HG02870 (cell line): ENCODE results near the gene DISP2.

Experiments used
- ATAC-seq: cut with Tn5 transposase; IDR thresholded peaks from one replicate; pipeline ENCODE4 v1.9.1; 2021; ENCODE audit warnings: mild to moderate bottlenecking, moderate library complexity; ENCODE audit not compliant: unreplicated experiment

The DISP2 gene

GRCh38 chr15:40357723-40358470 is at the start of gene DISP2:
TSS of gene DISP2 (plus strand) at chr15:40358219. CDS start at chr15:40358322, 103 bp downstream.
- peak; percentile 71 for ATAC-seq

DNA sequence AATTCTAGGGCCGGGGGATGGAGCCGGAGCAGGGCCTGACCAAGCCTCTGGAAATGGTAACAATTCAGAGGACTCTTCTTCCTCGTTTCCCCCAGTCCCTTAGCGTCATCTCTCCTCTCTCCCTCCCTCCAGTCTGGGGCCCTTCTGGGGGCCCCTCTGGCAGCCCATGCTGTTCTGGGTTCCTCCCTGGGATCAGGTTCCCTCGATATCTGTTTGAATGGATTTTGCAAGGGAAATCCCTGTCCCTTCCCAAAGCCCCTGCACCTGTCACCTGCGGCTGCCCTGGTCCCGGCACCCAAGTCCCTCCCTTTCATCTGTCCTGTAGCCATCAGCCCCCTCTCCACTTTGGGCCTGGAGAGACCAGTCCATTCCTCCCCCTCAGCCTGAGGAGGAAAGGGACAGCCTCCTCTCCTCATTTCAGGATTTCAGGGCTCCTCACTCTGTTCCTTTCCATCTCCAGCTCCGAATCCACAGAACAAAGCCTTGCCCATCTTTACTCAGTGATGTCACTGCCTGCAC is 48.6 kb upstream of the DISP2 start:
- ATAC-seq: no peak

- ATAC-seq: no peak
These were observed 47.7 kb upstream of the DISP2 start for GRCh38 chr15:40310001-40310959.

- no peak for ATAC-seq
These were observed 47.0 kb upstream of the DISP2 start for GRCh38 chr15:40310993-40311392.

GRCh38 chr15:40312370-40313158 is 45.5 kb upstream of the DISP2 start:
- ATAC-seq: no peak

- ATAC-seq: no peak
These were observed 44.3 kb upstream of the DISP2 start for GRCh38 chr15:40313531-40314398.

DNA sequence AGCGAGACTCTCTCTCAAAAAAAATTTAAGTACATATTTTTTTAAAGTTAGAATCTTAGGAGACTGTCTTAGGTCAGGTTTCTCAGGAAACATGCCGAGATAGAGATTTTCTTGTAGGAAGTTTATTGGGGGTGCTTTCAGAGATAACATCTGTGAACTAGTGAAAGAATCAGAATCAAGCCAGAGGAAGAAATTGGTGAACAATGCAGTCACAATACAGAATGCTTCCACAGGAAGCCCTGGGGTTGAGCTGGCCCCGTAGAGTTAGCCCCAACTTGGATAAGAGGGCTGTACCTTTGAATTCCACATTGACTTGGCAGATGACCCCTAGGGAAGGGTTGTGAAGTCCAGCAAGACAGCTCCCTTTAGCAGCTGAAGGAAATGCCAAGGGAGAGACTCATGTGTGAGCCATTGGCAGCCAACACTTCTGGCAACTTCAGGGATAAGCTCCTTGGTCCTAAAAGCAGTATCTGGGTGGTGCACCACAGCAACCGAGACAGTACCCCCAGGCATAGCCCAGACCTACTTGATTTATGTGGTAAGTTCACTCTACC is 43.2 kb upstream of the DISP2 start:
- no peak for ATAC-seq

GRCh38 chr15:40316931-40317330 is 41.1 kb upstream of the DISP2 start:
- no peak for ATAC-seq

DNA sequence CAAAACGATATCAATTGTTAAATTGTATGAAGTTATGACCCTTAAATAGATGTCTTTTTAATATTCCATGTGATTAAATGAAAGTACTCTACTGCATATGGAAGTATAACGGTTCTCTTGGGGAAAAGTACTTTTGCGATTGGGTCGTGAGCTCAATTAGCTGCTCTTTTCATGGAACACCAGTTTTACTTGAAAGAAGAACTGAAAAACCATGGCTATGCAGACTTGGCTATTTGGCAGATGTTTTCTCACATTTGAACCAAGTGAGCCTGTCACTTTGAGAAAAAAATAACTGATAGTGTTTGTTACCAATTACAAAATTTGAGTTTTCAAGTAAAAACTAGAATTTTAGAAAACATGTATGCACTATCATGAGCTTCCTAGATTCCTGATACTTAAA is 40.4 kb upstream of the DISP2 start:
- ATAC-seq: no peak

GRCh38 chr15:40320409-40320808 is 37.6 kb upstream of the DISP2 start:
- no peak for ATAC-seq

DNA sequence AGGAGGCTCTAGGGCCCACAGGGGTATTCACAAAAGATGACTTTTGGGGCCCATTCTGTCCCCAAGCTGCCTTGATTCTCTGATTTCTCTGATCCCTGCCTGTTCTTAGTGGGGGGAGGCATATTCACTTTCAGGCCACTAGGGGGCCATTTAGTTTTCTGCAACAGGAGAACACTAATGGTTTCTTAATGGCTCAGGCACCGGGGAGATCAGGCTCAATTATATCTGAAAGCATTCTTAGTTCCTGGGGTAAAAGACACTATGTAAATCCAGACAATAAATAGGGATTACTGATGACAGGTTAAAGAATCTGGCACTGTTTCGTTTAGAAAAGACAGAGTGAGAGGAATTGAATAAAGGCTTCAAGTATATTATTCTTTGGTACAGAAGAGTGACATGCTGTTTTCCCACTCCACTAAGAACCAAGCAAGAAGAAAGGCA is 37.1 kb upstream of the DISP2 start:
- no peak for ATAC-seq

- ATAC-seq: no peak
These were observed 35.3 kb upstream of the DISP2 start for GRCh38 chr15:40322531-40323238.

- ATAC-seq: peak; percentile 86
These were observed 34.6 kb upstream of the DISP2 start, which contains the start of gene INAFM2 for GRCh38 chr15:40323239-40323952. TSS of gene INAFM2 (plus strand) at chr15:40323692. CDS start at chr15:40324056, 364 bp downstream.

DNA sequence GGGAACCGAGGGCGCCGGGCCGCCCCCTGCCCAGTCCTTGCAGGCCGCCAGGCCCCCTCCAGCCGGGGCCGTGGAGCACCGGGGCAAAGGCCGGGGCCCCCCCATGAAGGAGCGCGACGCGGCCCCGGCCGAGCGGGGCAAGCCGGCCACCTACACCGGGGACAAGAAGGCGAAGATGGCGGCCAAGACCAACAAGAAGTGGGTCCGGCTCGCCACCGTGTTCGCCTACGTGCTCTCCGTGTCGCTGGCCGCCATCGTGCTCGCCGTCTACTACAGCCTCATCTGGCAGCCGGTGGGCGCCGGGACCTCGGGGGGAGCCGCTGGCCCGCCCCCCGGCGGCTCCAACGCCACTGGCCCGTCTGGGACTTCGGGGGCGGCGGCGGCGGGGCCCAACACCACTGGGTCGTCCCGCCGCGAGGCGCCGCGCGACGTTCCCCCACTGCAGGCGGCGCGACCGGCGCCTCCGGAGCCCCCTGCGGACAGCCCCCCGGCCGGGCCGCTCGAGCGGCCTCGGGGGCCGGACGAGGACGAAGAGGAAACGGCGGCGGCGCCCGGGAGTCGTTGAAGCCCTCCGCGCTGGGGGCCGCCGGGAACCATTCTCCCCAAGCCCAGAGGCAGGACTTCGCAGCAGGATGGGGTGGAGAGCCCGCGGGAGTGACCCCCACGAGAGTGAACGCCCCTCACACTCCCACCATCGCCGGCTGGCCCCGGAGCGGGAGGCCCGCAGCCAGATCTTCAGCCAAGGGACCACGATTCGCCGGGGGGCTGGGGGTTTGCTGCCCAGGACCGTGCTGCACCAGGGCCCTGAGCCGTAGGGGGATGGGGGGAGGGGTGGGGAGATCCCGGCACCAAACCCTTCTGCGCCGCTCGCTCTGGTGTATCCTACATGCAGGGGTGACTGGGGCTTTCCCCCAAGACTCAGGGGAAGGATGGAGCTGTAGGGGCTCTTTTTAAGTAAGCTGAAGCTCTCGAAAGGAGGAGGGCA is 33.8 kb upstream of the DISP2 start:
- ATAC-seq: no peak

DNA sequence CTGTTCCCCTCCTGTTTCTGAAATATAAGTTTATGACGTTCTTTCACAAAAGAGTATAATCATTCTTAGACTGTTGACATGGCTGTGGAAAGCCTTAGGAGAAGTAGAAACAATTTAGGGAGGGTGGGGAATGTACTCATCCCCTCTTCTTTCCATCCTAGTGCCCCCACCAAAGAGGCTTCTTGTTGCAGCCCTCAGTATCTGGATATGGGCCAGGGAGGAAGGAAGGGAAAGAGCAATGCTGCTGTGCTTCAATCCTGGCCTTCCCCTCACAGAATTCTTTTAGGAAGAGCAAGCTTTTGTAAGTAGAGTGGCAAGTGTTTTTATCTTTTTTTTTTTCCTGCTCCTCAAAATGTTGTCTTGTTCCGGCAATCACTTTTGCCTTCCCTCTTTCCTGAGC is 32.8 kb upstream of the DISP2 start:
- no peak for ATAC-seq

DNA sequence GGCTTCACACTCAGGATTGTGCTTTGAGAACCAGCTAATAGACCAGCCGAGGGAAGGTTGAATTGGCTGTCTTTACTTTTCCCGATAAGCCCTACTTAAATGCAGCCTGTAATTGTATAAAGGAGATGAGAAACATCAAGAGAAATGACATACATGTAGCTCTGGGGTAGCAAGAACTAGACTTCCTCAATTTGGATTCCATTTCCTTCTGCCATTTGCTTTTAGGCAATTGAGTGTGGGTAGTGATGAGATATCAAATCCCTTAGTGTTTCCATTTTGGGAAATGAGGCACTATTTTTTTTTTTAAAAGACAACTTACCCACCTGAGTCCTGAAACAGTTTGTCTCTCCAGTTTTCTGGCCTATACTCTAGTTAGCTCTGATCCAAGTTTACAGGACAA is 32.3 kb upstream of the DISP2 start:
- ATAC-seq: no peak

GRCh38 chr15:40327457-40327856 is 30.6 kb upstream of the DISP2 start:
- no peak for ATAC-seq
